GM15510 (cell line): Measurements from ENCODE around the gene SNRNP200.

Experiments used
- POLR2A ChIP-seq: IDR thresholded peaks from 3 replicates; pipeline ENCODE4 v1.6.1; 2011; ENCODE audit warnings: borderline replicate concordance; ENCODE audit not compliant: insufficient read length; ENCODE audit errors: extremely low read depth

The SNRNP200 gene

DNA sequence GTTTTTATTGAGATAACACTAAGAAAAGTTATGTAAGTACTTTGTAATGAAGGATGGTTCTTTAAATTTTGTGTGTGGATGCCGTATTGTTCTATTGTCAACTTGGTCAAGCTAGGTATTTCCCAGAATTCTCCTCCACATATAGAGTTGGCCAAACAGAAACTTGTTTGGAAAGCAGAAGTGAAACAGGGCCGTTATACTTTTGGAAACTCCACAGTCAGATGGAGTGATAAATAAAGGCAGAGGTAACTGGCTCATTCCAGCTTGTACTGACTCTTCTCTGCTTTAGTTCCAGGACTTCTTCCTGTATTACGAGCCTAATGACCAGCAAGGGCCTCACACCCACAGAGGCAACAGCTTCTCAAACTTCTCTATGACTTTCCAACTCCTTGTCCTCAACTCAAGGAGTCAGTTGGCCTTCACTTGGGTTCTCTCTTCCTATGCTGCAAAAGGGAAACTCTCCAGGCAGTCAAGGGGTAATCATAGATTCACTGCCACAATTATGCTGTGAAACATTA is 80.3 kb downstream of the SNRNP200 start:
- no peak for TF ChIP-seq POLR2A
